Retinal pigment epithelial cell (primary cell): ENCODE measurements around the gene SEMA4B.

Experiments used
- DNase-seq: peaks from one replicate; pipeline ENCODE4 v3.0.0-alpha.2; 2010; ENCODE audit warnings: low read depth
- H3K4me3 ChIP-seq: 2 replicates; pipeline ENCODE4 v1.5.1; 2011; ENCODE audit warnings: mild to moderate bottlenecking, low read length, control low read depth, moderate library complexity
- TF ChIP-seq, protein P1 (sequence below): conservative IDR thresholded peaks from 2 replicates; pipeline ENCODE4 v1.5.1; 2011; ENCODE audit warnings: low read depth, low read length, control low read depth, inconsistent platforms

The SEMA4B gene

DNA sequence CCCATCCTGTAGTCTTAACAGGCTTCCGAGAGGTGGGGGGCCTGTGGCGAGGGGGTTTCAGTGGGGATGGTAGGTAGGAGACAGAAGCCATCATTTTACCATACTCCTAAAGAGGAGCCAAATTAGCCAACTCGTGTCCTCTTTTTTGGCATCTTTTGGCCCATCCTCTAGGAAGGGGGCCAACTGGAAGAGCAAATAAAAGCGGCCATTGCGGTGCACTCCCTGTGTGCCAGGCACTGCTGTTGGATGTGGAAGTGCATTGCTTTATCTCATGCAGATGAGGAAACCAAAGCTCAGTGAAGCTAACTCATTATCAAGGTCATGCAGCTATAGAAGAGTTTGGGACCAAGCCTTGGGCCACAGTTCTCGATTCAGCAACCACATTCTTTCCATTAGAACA, 6.1 kb downstream of the SEMA4B start:
- DNase-seq, result no peak
- TF ChIP-seq, protein P1, sequence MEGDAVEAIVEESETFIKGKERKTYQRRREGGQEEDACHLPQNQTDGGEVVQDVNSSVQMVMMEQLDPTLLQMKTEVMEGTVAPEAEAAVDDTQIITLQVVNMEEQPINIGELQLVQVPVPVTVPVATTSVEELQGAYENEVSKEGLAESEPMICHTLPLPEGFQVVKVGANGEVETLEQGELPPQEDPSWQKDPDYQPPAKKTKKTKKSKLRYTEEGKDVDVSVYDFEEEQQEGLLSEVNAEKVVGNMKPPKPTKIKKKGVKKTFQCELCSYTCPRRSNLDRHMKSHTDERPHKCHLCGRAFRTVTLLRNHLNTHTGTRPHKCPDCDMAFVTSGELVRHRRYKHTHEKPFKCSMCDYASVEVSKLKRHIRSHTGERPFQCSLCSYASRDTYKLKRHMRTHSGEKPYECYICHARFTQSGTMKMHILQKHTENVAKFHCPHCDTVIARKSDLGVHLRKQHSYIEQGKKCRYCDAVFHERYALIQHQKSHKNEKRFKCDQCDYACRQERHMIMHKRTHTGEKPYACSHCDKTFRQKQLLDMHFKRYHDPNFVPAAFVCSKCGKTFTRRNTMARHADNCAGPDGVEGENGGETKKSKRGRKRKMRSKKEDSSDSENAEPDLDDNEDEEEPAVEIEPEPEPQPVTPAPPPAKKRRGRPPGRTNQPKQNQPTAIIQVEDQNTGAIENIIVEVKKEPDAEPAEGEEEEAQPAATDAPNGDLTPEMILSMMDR, result no peak
- H3K4me3 ChIP-seq, result no peak overlapping the region

DNA sequence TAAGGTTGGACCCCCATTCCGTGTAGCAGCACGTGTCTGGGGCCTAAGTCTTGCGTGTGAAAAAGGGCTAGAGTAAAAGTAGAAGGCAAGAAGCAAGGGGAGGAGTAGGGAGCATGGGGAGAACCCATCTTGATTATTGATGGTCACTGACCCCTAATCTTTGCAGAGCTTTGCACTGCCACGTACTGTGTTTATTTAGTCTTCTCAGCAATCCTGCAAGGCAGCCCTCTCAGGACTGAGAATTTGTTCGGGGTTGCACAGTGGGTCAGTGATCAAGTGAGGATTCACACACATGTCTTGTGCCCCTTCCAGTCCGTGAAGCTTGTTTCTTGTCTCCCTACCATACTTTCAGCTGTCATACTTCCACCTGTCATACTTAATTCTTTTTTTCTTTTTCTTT, 7.2 kb downstream of the SEMA4B start:
- TF ChIP-seq, protein P1, result no peak
- DNase-seq, result no peak
- no peak overlapping the region for H3K4me3 ChIP-seq

DNA sequence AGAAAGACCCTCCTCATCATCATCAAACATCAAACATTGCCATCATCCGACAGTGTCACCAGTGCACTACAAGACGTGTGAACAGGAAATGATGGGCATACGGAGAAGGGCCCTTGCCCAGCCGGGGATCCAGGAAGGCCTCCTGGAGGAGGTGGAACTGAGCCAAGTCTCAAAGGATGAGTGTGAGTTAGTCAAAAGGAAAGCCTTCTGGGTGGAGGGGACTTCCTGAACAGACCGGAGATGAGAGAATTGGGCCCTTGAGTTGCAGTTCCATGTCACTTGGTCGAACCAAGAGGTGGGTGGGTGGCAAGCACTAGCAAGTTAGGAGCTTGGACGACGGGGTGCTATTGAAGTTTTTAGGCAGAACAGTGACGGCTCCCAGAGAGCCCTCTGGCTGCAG, 8.5 kb downstream of the SEMA4B start:
- no peak for DNase-seq
- H3K4me3 ChIP-seq, result no peak overlapping the region
- TF ChIP-seq, protein P1, result no peak

DNA sequence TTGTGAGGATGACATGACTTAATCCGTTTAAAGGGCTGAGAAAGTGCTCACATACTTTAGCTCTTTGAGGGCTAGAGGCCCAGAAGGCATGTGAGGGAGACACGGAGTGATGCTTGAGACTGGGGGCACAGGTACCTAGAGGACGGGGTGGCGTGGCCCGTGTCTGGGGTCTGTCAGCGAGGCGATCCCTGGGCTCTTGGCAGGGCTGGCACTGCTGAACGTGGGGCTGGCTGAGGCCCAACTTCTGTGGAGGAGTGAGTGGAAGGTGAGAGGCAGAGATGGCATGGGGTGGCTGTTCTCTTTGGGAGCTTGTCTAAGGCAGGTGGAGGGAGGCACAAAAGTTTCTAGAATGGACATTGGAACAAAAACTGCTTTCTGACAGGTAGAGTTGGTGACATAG, 9.5 kb downstream of the SEMA4B start:
- no peak for DNase-seq
- TF ChIP-seq, protein P1, result no peak
- no peak overlapping the region for H3K4me3 ChIP-seq

DNA sequence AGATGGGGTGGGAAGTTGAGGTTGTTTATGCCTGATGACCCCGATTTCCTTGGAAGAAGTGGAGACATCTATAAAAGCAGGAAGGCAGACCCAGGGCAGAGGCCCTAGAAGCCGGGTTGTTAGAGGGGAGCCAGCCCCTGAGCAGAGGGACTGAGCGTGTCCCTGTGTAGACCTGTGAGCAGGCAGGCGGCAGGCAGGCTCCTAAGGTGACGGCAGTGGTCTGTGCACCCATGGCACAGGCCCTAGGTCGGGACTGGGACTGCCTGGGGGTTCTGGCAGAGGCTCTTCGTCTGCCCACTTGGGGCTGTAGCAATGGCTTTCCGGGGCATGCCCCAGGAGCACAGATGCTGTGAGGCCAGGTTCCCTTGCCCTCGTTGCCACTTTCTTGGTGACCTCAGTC, 9.9 kb downstream of the SEMA4B start:
- no peak overlapping the region for H3K4me3 ChIP-seq
- no peak for DNase-seq
- TF ChIP-seq, protein P1, result no peak

DNA sequence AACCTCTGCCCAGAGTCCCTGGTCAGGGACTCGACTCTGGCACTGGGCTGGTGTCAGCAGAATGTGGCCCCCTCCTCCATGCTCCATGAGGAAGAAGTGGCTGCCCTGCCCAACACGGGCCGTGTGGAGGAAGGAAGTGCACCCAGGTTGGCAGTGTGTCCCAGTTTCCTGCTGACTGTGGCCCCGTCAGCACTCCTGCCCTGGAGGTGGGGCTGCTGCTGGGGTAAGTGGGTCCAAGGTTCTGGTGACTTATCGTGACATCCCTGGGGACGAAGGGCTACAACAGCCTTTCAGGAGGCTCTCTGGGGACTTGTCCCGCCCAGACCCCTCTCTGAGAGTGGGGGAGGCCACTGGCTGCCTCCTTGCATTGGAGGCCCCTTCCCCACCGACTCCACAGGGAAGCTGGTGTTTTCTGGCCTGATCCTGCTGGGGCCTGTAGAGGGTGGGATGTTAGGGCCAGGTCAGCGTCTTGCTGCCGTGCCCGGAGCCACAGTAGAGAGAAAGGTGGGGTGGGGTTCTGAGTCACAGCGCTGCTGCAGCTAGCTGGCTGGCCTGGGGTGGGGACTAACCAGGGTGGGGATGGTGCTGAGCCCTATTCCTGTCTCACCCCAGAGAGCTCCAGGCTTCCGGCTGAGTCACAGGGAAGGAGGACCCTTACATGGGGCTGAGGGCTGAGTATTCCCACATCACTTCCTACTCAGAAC, 10.5 kb downstream of the SEMA4B start:
- TF ChIP-seq, protein P1, result no peak
- DNase-seq, result no peak
- no peak overlapping the region for H3K4me3 ChIP-seq
